NCI-H146 (cell line): ENCODE results near the gene VEGFA.
A peak's percentile ranks its signal among the peaks of the same experiment; 100 is the strongest.

Source experiments
- DNase-seq: peaks from one replicate; lab custom pipeline; 2025; lab: John Stamatoyannopoulos, UW

Gene VEGFA

DNA sequence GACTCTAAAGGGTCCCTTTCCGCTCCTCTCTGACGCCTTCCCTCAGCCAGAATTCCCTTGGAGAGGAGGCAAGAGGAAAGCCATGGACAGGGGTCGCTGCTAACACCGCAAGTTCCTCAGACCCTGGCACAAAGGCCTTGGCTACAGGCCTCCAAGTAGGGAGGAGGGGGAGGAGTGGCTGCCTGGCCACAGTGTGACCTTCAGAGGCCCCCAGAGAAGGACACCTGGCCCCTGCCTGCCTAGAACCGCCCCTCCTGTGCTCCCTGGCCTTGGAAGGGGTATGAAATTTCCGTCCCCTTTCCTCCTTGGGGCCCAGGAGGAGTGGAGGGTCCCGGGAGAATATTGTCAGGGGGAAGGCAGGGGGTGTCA is 2.7 kb downstream of the VEGFA start:
- no peak for DNase-seq

DNA sequence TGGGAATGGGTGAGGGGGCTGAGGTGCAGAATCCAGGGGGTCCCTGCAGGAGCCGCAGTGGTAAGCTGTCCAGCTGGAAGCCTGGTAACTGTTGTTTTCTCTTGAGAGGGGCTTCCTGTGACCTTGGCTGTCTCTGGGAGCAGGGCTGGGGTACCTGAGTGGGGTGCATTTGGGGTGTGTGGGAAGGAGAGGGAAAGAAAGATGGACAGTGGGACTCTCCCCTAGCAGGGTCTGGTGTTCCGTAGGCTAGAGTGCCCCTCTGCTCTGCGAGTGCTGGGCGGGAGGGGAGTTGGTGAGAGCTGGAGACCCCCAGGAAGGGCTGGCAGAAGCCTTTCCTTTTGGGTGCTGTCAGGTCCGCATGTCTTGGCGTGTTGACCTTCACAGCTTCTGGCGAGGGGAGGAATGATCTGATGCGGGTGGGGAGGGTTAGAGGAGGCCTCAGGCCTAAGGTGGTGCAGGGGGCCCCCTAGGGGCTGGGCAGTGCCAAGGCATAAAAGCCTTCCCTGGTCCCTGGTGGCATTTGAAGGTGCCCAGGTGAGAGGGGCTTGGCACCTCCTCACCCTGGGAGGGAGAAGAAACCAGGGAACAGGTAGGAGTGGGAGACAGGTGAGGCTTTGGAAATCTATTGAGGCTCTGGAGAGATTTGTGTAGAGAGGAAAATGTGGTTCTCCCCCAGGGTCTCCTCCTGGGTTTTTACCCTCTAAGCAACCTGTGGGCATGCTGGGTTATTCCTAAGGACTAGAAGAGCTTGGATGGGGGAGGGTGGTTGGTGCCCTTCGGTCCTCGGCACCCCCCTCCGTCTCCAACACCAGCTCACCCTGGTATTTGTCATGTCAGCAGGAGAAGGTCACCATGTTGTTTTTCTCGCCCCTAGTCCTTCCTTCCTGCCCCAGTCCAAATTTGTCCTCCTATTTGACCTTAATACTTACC is 3.3 kb downstream of the VEGFA start:
- peak; percentile 64 for DNase-seq

DNA sequence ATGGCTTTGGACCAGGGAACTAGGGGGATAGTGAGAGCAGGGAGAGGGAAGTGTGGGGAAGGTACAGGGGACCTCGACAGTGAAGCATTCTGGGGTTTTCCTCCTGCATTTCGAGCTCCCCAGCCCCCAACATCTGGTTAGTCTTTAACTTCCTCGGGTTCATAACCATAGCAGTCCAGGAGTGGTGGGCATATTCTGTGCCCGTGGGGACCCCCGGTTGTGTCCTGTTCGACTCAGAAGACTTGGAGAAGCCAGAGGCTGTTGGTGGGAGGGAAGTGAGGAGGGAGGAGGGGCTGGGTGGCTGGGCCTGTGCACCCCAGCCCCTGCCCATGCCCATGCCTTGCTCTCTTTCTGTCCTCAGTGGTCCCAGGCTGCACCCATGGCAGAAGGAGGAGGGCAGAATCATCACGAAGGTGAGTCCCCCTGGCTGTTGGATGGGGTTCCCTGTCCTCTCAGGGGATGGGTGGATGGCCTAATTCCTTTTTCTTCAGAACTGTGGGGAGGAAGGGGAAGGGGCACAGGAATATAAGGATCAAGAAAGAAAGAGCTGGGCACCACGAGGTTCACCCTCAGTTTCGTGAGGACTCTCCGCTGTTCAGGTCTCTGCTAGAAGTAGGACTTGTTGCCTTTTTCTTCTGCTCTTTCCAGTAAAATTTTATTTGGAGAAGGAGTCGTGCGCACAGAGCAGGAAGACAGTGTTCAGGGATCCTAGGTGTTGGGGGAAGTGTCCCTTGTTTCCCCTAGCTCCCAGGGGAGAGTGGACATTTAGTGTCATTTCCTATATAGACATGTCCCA is 4.2 kb downstream of the VEGFA start:
- no peak for DNase-seq

DNA sequence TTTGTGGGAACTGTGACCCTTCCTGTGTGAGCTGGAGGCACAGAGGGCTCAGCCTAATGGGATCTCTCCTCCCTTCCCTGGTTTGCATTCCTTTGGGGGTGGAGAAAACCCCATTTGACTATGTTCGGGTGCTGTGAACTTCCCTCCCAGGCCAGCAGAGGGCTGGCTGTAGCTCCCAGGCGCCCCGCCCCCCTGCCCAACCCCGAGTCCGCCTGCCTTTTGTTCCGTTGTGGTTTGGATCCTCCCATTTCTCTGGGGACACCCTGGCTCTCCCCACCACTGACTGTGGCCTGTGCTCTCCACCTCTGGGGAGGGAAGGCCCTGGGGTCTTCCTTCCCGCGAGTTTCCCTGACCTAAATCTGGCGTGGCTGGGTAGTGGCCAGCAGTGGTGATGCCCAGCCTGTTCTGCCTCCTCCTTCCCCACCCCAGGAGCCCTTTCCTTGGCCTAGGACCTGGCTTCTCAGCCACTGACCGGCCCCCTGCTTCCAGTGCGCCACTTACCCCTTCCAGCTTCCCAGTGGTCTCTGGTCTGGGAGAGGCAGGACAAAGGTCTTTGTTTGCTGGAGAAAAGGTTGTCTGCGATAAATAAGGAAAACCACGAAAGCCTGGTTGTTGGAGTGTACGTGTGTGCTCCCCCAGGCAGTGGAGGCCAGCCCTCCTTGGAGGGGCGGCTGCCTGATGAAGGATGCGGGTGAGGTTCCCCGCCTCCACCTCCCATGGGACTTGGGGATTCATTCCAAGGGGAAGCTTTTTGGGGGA is 4.9 kb downstream of the VEGFA start:
- DNase-seq: peak; percentile 39

DNA sequence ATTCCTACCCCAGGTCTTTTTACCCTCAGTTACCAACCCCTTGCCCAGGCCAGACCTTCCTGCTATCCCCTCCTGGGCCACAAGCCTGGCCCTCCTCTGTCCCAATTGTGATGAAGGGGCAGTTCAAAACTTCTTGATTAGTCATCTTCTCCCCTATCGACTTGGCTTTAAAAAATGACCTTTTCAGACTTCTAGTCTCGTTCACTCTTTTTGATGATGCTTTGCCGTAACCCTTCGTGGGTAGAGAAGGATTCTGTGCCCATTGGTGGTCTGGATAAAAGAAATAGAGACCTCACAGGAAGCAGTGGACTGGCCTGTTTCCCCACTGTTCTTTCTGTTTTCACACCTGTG is 5.5 kb downstream of the VEGFA start:
- no peak for DNase-seq

DNA sequence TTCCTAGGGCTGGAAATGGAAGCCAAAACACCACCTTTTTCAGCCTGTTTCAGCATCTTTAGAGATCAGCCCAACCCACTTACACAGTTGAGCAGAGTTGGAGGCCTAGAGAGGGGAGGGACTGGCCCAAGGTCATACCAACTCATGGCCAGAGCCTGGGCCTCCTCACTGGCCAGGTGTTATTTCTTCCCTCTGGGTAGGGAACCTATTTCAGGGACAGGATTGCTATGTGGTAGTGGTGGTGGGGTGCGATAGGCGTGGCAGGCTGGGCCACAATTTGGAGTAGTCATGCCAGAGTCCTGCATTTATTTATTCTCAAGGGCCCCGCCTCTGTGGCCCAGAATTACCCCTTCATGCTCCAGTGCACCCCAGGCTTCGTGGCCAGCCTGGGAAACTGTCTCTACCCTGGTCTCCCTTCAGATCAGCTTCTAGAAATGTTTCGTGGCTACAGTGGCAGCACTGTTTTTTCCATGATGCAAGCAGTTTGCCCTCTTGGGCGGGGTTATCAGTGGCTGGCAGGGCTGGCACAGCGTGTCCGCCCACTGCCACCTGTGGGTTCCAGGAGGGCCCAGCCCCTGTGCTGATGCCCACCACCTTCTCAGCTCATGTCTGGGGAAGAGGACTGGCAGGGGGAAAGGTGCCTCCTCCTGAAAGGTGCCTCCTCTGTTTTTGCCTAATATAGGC is 6.2 kb downstream of the VEGFA start:
- no peak for DNase-seq

DNA sequence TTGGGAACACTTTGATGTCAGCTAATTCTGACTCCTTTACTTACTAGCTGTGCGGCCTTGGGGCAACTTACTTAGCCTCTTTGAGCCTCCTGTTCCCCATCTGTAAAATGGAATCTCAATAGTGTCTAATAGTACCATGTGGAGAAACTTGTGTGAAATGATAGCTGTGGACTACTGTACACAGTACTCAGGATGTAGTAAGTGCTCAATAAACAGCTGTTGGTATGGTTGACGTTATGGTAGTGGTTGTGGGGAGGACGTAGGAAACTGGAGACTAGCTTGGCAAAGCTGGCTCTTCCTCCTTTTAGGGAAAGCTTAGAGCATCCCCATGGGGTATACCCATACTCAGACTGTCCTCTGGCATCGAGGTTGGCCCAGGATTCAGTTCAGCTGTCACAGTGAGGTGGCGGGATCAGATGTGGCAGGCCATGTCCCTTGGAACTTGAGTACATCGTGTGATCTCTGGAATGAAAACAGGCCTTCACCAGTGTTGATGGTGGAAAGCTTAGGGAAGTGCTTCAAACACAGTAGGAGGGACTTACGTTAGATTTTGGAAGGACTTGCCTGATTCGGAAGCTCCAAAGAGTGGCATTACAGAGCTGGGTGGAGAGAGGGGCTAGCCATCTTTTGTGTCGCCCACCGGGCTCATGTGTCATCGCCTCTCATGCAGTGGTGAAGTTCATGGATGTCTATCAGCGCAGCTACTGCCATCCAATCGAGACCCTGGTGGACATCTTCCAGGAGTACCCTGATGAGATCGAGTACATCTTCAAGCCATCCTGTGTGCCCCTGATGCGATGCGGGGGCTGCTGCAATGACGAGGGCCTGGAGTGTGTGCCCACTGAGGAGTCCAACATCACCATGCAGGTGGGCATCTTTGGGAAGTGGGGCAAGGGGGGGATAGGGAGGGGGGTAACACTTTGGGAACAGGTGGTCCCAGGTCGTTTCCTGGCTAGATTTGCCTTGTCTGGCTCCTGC is 7.1 kb downstream of the VEGFA start:
- DNase-seq: no peak

DNA sequence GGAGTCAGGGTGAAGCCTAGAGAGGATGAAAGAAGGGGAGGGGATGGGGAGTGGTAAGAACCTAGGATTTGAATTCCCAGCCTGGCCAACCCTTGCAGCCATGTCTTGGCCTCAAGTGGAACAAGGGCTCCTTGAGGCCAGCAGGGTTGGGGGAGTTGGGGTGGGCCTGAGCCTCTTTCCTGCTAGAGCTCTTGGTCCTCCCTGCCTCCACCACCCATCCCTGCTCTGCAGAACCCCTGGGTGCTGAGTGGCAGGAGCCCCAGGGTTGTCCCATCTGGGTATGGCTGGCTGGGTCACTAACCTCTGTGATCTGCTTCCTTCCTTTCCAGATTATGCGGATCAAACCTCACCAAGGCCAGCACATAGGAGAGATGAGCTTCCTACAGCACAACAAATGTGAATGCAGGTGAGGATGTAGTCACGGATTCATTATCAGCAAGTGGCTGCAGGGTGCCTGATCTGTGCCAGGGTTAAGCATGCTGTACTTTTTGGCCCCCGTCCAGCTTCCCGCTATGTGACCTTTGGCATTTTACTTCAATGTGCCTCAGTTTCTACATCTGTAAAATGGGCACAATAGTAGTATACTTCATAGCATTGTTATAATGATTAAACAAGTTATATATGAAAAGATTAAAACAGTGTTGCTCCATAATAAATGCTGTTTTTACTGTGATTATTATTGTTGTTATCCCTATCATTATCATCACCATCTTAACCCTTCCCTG is 8.3 kb downstream of the VEGFA start:
- no peak for DNase-seq

DNA sequence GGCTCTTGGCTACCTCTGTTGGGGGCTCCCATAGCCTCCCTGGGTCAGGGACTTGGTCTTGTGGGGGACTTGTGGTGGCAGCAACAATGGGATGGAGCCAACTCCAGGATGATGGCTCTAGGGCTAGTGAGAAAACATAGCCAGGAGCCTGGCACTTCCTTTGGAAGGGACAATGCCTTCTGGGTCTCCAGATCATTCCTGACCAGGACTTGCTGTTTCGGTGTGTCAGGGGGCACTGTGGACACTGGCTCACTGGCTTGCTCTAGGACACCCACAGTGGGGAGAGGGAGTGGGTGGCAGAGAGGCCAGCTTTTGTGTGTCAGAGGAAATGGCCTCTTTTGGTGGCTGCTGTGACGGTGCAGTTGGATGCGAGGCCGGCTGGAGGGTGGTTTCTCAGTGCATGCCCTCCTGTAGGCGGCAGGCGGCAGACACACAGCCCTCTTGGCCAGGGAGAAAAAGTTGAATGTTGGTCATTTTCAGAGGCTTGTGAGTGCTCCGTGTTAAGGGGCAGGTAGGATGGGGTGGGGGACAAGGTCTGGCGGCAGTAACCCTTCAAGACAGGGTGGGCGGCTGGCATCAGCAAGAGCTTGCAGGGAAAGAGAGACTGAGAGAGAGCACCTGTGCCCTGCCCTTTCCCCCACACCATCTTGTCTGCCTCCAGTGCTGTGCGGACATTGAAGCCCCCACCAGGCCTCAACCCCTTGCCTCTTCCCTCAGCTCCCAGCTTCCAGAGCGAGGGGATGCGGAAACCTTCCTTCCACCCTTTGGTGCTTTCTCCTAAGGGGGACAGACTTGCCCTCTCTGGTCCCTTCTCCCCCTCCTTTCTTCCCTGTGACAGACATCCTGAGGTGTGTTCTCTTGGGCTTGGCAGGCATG is 9.2 kb downstream of the VEGFA start:
- DNase-seq: no peak

DNA sequence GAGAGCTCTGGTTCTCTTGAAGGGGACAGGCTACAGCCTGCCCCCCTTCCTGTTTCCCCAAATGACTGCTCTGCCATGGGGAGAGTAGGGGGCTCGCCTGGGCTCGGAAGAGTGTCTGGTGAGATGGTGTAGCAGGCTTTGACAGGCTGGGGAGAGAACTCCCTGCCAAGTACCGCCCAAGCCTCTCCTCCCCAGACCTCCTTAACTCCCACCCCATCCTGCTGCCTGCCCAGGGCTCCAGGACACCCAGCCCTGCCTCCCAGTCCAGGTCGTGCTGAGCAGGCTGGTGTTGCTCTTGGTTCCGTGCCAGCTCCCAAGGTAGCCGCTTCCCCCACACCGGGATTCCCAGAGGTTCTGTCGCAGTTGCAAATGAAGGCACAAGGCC is 9.8 kb downstream of the VEGFA start:
- no peak for DNase-seq

DNA sequence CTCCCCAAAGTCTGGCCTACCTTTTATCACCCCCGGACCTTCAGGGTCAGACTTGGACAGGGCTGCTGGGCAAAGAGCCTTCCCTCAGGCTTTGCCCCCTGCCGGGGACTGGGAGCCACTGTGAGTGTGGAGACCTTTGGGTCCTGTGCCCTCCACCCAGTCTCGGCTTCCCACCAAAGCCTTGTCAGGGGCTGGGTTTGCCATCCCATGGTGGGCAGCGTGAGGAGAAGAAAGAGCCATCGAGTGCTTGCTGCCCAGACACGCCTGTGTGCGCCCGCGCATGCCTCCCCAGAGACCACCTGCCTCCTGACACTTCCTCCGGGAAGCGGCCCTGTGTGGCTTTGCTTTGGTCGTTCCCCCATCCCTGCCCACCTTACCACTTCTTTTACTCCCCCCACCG is 10.3 kb downstream of the VEGFA start:
- no peak for DNase-seq

DNA sequence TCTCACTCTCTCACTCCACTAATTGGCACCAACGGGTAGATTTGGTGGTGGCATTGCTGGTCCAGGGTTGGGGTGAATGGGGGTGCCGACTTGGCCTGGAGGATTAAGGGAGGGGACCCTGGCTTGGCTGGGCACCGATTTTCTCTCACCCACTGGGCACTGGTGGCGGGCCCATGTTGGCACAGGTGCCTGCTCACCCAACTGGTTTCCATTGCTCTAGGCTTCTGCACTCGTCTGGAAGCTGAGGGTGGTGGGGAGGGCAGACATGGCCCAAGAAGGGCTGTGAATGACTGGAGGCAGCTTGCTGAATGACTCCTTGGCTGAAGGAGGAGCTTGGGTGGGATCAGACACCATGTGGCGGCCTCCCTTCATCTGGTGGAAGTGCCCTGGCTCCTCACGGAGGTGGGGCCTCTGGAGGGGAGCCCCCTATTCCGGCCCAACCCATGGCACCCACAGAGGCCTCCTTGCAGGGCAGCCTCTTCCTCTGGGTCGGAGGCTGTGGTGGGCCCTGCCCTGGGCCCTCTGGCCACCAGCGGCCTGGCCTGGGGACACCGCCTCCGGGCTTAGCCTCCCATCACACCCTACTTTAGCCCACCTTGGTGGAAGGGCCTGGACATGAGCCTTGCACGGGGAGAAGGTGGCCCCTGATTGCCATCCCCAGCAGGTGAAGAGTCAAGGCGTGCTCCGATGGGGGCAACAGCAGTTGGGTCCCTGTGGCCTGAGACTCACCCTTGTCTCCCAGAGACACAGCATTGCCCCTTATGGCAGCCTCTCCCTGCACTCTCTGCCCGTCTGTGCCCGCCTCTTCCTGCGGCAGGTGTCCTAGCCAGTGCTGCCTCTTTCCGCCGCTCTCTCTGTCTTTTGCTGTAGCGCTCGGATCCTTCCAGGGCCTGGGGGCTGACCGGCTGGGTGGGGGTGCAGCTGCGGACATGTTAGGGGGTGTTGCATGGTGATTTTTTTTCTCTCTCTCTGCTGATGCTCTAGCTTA is 11.2 kb downstream of the VEGFA start:
- DNase-seq: no peak

DNA sequence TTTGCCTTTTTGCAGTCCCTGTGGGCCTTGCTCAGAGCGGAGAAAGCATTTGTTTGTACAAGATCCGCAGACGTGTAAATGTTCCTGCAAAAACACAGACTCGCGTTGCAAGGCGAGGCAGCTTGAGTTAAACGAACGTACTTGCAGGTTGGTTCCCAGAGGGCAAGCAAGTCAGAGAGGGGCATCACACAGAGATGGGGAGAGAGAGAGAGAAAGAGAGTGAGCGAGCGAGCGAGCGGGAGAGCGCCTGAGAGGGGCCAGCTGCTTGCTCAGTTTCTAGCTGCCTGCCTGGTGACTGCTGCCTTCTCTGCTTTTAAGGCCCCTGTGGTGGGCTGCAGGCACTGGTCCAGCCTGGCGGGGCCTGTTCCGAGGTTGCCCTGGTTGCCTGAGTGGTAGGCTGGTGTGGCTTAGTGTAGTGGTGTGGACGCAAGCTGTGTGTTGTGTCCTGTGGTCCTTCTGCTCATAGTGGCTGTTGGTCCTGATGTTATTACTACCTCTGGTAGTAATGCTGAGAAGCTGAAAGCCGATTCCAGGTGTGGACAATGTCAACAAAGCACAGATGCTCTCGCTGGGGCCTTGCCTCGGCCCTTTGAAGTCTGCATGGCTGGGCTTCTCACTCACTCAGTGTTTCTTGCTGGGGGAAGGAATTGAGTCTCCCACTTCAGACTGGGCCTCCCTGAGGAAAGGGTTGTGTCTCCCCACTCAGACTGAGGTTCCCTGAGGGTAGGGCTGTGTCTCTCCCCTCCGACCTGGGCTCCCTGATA is 12.1 kb downstream of the VEGFA start:
- no peak for DNase-seq

DNA sequence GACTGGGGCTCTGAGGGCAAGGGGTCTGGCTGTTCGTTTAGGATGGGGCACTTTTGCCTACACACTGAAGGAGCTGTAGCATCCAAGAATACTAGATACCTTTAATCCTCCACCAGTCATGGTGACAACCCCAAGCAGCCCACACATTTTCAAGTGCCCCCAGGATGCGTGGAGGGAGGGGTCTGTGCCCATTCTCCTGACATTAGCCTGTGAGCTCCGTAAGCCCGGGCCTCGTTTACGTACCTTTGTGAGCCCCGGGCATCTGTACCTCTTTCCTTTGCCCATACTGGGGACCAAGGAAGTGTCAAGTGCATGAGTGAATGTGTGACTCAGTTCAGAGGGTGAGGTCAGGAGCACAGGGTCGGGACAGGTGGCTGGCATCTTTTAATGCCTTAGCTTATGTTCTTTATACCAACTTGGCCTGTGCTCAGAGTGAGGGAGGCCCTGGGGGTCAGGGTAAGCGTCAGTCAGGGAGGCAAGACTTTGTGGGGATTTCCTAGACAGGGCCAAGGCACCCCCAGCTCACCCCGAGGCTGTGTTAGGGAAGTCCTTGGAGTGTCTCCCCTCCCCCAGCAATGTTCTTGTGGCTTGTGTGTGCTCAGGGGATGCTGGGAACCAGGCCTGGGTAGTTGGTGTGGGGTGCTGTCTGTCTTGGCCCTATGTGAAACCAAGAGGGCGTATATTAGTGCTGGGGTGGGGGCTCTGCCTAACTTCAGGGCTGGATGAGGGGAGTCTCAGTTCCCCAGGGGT is 12.9 kb downstream of the VEGFA start:
- DNase-seq: no peak

DNA sequence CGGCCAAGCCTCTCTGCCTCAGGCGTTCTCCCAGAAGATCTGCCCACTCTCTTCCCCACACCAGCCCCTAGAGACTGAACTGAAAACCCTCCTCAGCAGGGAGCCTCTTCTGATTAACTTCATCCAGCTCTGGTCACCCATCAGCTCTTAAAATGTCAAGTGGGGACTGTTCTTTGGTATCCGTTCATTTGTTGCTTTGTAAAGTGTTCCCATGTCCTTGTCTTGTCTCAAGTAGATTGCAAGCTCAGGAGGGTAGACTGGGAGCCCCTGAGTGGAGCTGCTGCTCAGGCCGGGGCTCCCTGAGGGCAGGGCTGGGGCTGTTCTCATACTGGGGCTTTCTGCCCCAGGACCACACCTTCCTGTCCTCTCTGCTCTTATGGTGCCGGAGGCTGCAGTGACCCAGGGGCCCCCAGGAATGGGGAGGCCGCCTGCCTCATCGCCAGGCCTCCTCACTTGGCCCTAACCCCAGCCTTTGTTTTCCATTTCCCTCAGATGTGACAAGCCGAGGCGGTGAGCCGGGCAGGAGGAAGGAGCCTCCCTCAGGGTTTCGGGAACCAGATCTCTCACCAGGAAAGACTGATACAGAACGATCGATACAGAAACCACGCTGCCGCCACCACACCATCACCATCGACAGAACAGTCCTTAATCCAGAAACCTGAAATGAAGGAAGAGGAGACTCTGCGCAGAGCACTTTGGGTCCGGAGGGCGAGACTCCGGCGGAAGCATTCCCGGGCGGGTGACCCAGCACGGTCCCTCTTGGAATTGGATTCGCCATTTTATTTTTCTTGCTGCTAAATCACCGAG is 14.2 kb downstream of the VEGFA start:
- no peak for DNase-seq
